ENCODE results near the gene MYO7A.

GRCh38 chr11:77206264-77207018 is 78.4 kb downstream of the MYO7A start:
- TF ChIP-seq CTCF (IDR thresholded peaks at IDR 0.05; ENCODE audit: low read length): no peak
- TF ChIP-seq EZH2phosphoT487 (IDR thresholded peaks at IDR 0.05; ENCODE audit: low read length): no peak

Data from MM.1S (cell line).